Measurements from ENCODE around the gene CSMD2.

Gene CSMD2

GRCh38 chr1:33682371-33682770 lies 482.7 kb downstream of the CSMD2 start:
- no peak overlapping the region for H3K4me3 ChIP-seq (ENCODE audit: low read depth, low read length)
- DNase-seq (ENCODE audit: low read depth), result no peak
- no peak for TF ChIP-seq CTCF (IDR thresholded peaks at IDR 0.05; ENCODE audit: control insufficient read depth, extremely low read depth, insufficient read depth)

- no peak for DNase-seq (ENCODE audit: low read depth)
- no peak overlapping the region for H3K4me3 ChIP-seq (ENCODE audit: low read depth, low read length)
- TF ChIP-seq CTCF (IDR thresholded peaks at IDR 0.05; ENCODE audit: control insufficient read depth, extremely low read depth, insufficient read depth), result no peak
Observed at GRCh38 chr1:33680281-33680840, 484.7 kb downstream of the CSMD2 start.

GRCh38 chr1:33670567-33670966 lies 494.5 kb downstream of the CSMD2 start:
- no peak for DNase-seq (ENCODE audit: low read depth)
- TF ChIP-seq CTCF (IDR thresholded peaks at IDR 0.05; ENCODE audit: control insufficient read depth, extremely low read depth, insufficient read depth), result no peak
- H3K4me3 ChIP-seq (ENCODE audit: low read depth, low read length), result no peak overlapping the region

GRCh38 chr1:33668695-33669094 lies 496.3 kb downstream of the CSMD2 start:
- no peak for TF ChIP-seq CTCF (IDR thresholded peaks at IDR 0.05; ENCODE audit: control insufficient read depth, extremely low read depth, insufficient read depth)
- no peak for DNase-seq (ENCODE audit: low read depth)
- no peak overlapping the region for H3K4me3 ChIP-seq (ENCODE audit: low read depth, low read length)

- no peak for DNase-seq (ENCODE audit: low read depth)
- TF ChIP-seq CTCF (IDR thresholded peaks at IDR 0.05; ENCODE audit: control insufficient read depth, extremely low read depth, insufficient read depth), result no peak
Observed at GRCh38 chr1:33667386-33668282, 497.4 kb downstream of the CSMD2 start.

GRCh38 chr1:33666616-33667015 lies 498.4 kb downstream of the CSMD2 start:
- no peak for DNase-seq (ENCODE audit: low read depth)
- TF ChIP-seq CTCF (IDR thresholded peaks at IDR 0.05; ENCODE audit: control insufficient read depth, extremely low read depth, insufficient read depth), result no peak
- H3K4me3 ChIP-seq (ENCODE audit: low read depth, low read length), result no peak overlapping the region

More at GRCh38 chr1:33667386-33668282, 497.4 kb downstream of the CSMD2 start:
- no peak overlapping the region for H3K4me3 ChIP-seq (ENCODE audit: low read depth, low read length)

Data from LNCaP clone FGC (cell line).